Duodenal mucosa (tissue), 2 donors: ENCODE data around the gene RCHY1.
"Not testable (repeated sequence)": the region's sequence is repeated elsewhere in the genome, so short reads cannot be mapped to it uniquely, and the experiment has no call there.

Source experiments
- H3K27ac ChIP-seq: one replicate; pipeline ENCODE4 v1.7.0; 2013; ENCODE audit warnings: low read depth, low read length
- H3K27me3 ChIP-seq, 2 donors: one replicate each; pipeline ENCODE4 v1.7.0; 2013; ENCODE audit warnings: low read length in 2 of 2, control low read depth in 1 of 2; ENCODE audit not compliant: insufficient read depth in 2 of 2, control insufficient read depth in 1 of 2
- H3K36me3 ChIP-seq, 2 donors: one replicate each; pipeline ENCODE4 v1.7.0; 2013; ENCODE audit warnings: low read length in 2 of 2, control low read depth in 1 of 2; ENCODE audit not compliant: insufficient read depth in 2 of 2, control insufficient read depth in 1 of 2
- H3K4me1 ChIP-seq, 2 donors: one replicate each; pipeline ENCODE4 v1.7.0; 2013; ENCODE audit warnings: low read length in 2 of 2, control low read depth in 1 of 2; ENCODE audit not compliant: insufficient read depth in 2 of 2, control insufficient read depth in 1 of 2
- H3K4me3 ChIP-seq, 2 donors: one replicate each; pipeline ENCODE4 v1.7.0; 2013; ENCODE audit warnings: low read length in 2 of 2, low read depth in 1 of 2
- H3K9ac ChIP-seq, 2 donors: one replicate each; pipeline ENCODE4 v1.7.0; 2013; ENCODE audit warnings: low read length in 2 of 2, low read depth in 1 of 2
- H3K9me3 ChIP-seq, 2 donors: one replicate each; pipeline ENCODE4 v1.7.0; 2013; ENCODE audit warnings: low read length in 2 of 2, control low read depth in 1 of 2; ENCODE audit not compliant: control insufficient read depth in 1 of 2

RCHY1 gene

GRCh38 chr4:75544220-75544619 is 30.0 kb upstream of the RCHY1 start:
- not testable (repeated sequence) for H3K27ac ChIP-seq, H3K9ac ChIP-seq, H3K9me3 ChIP-seq, H3K27me3 ChIP-seq, H3K4me3 ChIP-seq, H3K36me3 ChIP-seq, H3K4me1 ChIP-seq

- Histone ChIP-seq H3K27ac (no peak overlapping the region), H3K9ac (no peak overlapping the region), H3K4me1 (no peaks in the 10 kb centered on the region), H3K27me3 (no peaks in the 10 kb centered on the region), H3K36me3 (peaks cover 0 to 5% of the 10 kb centered on the region in 2 donors), H3K9me3 (no peaks in the 10 kb centered on the region), H3K4me3 (no peak overlapping the region)
Observed at GRCh38 chr4:75542824-75543223, 28.6 kb upstream of the RCHY1 start.

- H3K36me3 ChIP-seq: peaks cover 0 to 11% of the 10 kb centered on the region in 2 donors
- H3K4me3 ChIP-seq, H3K9me3 ChIP-seq, H3K27me3 ChIP-seq, H3K9ac ChIP-seq, H3K4me1 ChIP-seq, H3K27ac ChIP-seq: not testable (repeated sequence)
Observed at GRCh38 chr4:75537308-75537707, 23.1 kb upstream of the RCHY1 start.

- H3K27ac ChIP-seq, H3K4me1 ChIP-seq, H3K4me3 ChIP-seq, H3K9ac ChIP-seq, H3K9me3 ChIP-seq, H3K27me3 ChIP-seq: not testable (repeated sequence)
- peaks cover 12 to 38% of the 10 kb centered on the region in 2 donors for H3K36me3 ChIP-seq
Observed at GRCh38 chr4:75533926-75534325, 19.7 kb upstream of the RCHY1 start.

- H3K4me1 ChIP-seq, H3K9me3 ChIP-seq, H3K4me3 ChIP-seq, H3K9ac ChIP-seq, H3K27ac ChIP-seq, H3K27me3 ChIP-seq: not testable (repeated sequence)
- peaks cover 12 to 36% of the 10 kb centered on the region in 2 donors for H3K36me3 ChIP-seq
Observed at GRCh38 chr4:75533339-75533887, 19.2 kb upstream of the RCHY1 start.

- H3K4me1 ChIP-seq, H3K27me3 ChIP-seq, H3K9ac ChIP-seq, H3K9me3 ChIP-seq, H3K27ac ChIP-seq, H3K4me3 ChIP-seq: not testable (repeated sequence)
- peaks cover 29 to 52% of the 10 kb centered on the region in 2 donors for H3K36me3 ChIP-seq
Observed at GRCh38 chr4:75531536-75532143, 17.4 kb upstream of the RCHY1 start.

GRCh38 chr4:75530556-75531322 is 16.5 kb upstream of the RCHY1 start:
- H3K36me3 ChIP-seq: peaks cover 36 to 61% of the 10 kb centered on the region in 2 donors
- no peak overlapping the region for H3K27ac ChIP-seq
- peaks cover 0 to 3% of the 10 kb centered on the region in 2 donors for H3K9me3 ChIP-seq
- no peaks in the 10 kb centered on the region for H3K27me3 ChIP-seq
- H3K9ac ChIP-seq: no peak overlapping the region
- no peaks in the 10 kb centered on the region for H3K4me1 ChIP-seq
- H3K4me3 ChIP-seq: no peak overlapping the region

- Histone ChIP-seq H3K4me1 (no peaks in the 10 kb centered on the region), H3K27ac (no peak overlapping the region), H3K9me3 (peaks cover 0 to 3% of the 10 kb centered on the region in 2 donors), H3K4me3 (no peak overlapping the region), H3K27me3 (no peaks in the 10 kb centered on the region), H3K36me3 (peaks cover 39 to 71% of the 10 kb centered on the region in 2 donors), H3K9ac (no peak overlapping the region)
Observed at GRCh38 chr4:75527482-75527881, 13.3 kb upstream of the RCHY1 start.

- H3K36me3 ChIP-seq: peaks cover 35 to 64% of the 10 kb centered on the region in 2 donors
- H3K27ac ChIP-seq: no peak overlapping the region
- no peak overlapping the region for H3K4me3 ChIP-seq
- no peak overlapping the region for H3K9ac ChIP-seq
- H3K4me1 ChIP-seq: no peaks in the 10 kb centered on the region
- H3K27me3 ChIP-seq: no peaks in the 10 kb centered on the region
- H3K9me3 ChIP-seq: no peaks in the 10 kb centered on the region
Observed at GRCh38 chr4:75525910-75526309, 11.7 kb upstream of the RCHY1 start.

- no peak overlapping the region for H3K4me3 ChIP-seq
- H3K27me3 ChIP-seq: no peaks in the 10 kb centered on the region
- peaks cover 30 to 61% of the 10 kb centered on the region in 2 donors for H3K36me3 ChIP-seq
- H3K4me1 ChIP-seq: no peaks in the 10 kb centered on the region
- H3K9me3 ChIP-seq: no peaks in the 10 kb centered on the region
- H3K9ac ChIP-seq: no peak overlapping the region
- H3K27ac ChIP-seq: no peak overlapping the region
Observed at GRCh38 chr4:75525086-75525485, 10.9 kb upstream of the RCHY1 start.
